T-cell (primary cell): ENCODE data around the gene RBMXL2. TPM values are rescaled to one million over a fixed set of nuclear protein-coding genes. Genes with fewer than 3 reads are reported as not detected.

ENCODE experiments used
- ATAC-seq, 4 experiments: fragments of 200-7000 bp in 3 of 4; fragments of 150-1000 bp in 1 of 4; cut with Tn5 transposase; replicated peaks in 1 of 4; 1 replicate in 3 of 4; 2 replicates in 1 of 4; pipeline ENCODE4 v1.10.0; 2021; ENCODE audit warnings: moderate library complexity in 3 of 4, mild to moderate bottlenecking in 2 of 4, moderate number of reproducible peaks in 1 of 4
- CTCF ChIA-PET, 2 donors: fragments of 300-600 bp; sonication (Branson Sonifier 250); formaldehyde crosslinking; loops; one replicate each; lab custom pipeline; 2022; ENCODE audit warnings: antibody characterized with exemption in 2 of 2; lab: Charles Lee
- POLR2A ChIA-PET, 2 donors: fragments of 300-600 bp; sonication (Branson Sonifier 250); formaldehyde crosslinking; loops; one replicate each; lab custom pipeline; 2022; ENCODE audit warnings: antibody characterized with exemption in 2 of 2; lab: Charles Lee
- DNase-seq, 35 experiments: peaks; one replicate each; pipeline versions ENCODE4 v3.0.0 to v3.0.0-alpha.2; 2013 to 2023
- H3K27ac ChIP-seq: one replicate; pipeline ENCODE4 v1.5.1; 2013; ENCODE audit warnings: low read length
- H3K27me3 ChIP-seq, 2 experiments: replicated peaks in 1 of 2; 1 replicate in 1 of 2; 2 replicates in 1 of 2; pipeline versions ENCODE4 v1.6.1 to v1.7.0; 2013; ENCODE audit warnings: low read length in 1 of 2, mixed read lengths in 1 of 2; ENCODE audit not compliant: control insufficient read depth in 2 of 2, insufficient read depth in 2 of 2; ENCODE audit errors: extremely low read depth in 1 of 2
- H3K36me3 ChIP-seq, 2 donors: 1 replicate in 1 of 2; 2 replicates in 1 of 2; pipeline versions ENCODE4 v1.6.1 to v1.7.0; 2013; ENCODE audit warnings: low read length in 1 of 2; ENCODE audit not compliant: control insufficient read depth in 2 of 2, insufficient read depth in 1 of 2; ENCODE audit errors: extremely low read depth in 1 of 2
- H3K4me1 ChIP-seq, 2 experiments: 1 replicate in 1 of 2; 2 replicates in 1 of 2; pipeline versions ENCODE4 v1.6.1 to v1.7.0; 2013; ENCODE audit warnings: low read length in 2 of 2, mixed read lengths in 1 of 2; ENCODE audit not compliant: insufficient read depth in 2 of 2, control insufficient read depth in 1 of 2; ENCODE audit errors: extremely low read depth in 1 of 2
- H3K4me3 ChIP-seq, 2 donors: 1 replicate in 1 of 2; 2 replicates in 1 of 2; pipeline versions ENCODE4 v1.5.1 to v1.7.0; 2013; ENCODE audit warnings: mild to moderate bottlenecking in 2 of 2, low read length in 1 of 2, moderate library complexity in 1 of 2; ENCODE audit not compliant: control insufficient read depth in 1 of 2; ENCODE audit errors: extremely low read depth in 1 of 2
- H3K9me3 ChIP-seq: 2 replicates; pipeline ENCODE4 v1.7.0; 2013
- H3K27ac Mint-ChIP-seq, 2 donors: one replicate each; pipeline ENCODE4 v1.8.0; 2020 to 2021; ENCODE audit warnings: mild to moderate bottlenecking in 2 of 2, mixed read lengths in 2 of 2
- H3K27me3 Mint-ChIP-seq, 2 donors: one replicate each; pipeline ENCODE4 v1.8.0; 2021 to 2022; ENCODE audit warnings: mixed read lengths in 2 of 2
- H3K36me3 Mint-ChIP-seq: one replicate; pipeline ENCODE4 v1.8.0; 2021; ENCODE audit warnings: mixed read lengths
- H3K4me1 Mint-ChIP-seq, 3 donors: one replicate each; pipeline ENCODE4 v1.8.0; 2020 to 2022; ENCODE audit warnings: mixed read lengths in 3 of 3, mild to moderate bottlenecking in 1 of 3
- H3K4me3 Mint-ChIP-seq, 3 donors: one replicate each; pipeline ENCODE4 v1.8.0; 2020 to 2022; ENCODE audit warnings: mild to moderate bottlenecking in 3 of 3, mixed read lengths in 3 of 3, moderate library complexity in 3 of 3
- H3K9me3 Mint-ChIP-seq, 3 donors: one replicate each; pipeline ENCODE4 v1.8.0; 2020 to 2022; ENCODE audit warnings: mixed read lengths in 3 of 3
- WGBS: methylation state at CpG from one replicate; pipeline ENCODE4 v1.1.5; 2013; ENCODE audit warnings: missing lambda C conversion rate; ENCODE audit not compliant: insufficient coverage; 5-methylcytosine and 5-hydroxymethylcytosine counted together
- total RNA-seq, 35 experiments: library from RNA in 6 of 35; stranded (reverse) in 6 of 35; fragments of 120-200 nt in 1 of 35; gene quantifications; one replicate each; pipeline versions ENCODE4 v1.2.1 to v1.2.4 and lab custom pipeline; 2013 to 2026

RBMXL2 gene
- not detected for total RNA-seq
- not detected for total RNA-seq (2013)
- 0 to 0.14 (median 0) reads per million in 29 experiments for total RNA-seq (lab: John Stamatoyannopoulos, UW)

DNA sequence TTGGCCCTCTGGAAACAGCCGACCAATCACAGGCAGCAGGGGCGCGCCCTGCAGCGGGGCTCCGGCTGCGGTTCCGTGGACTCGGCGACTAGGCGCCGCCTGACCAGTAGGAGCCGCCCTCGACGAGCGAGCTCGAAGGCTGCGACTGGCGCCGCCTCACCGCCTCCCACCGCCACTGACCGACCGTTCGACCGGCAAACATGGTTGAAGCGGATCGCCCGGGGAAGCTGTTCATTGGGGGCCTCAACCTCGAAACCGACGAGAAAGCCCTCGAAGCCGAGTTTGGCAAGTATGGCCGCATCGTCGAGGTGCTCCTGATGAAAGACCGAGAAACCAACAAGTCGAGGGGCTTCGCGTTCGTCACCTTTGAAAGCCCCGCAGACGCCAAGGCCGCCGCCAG lies at the start of gene RBMXL2:
Gene RBMXL2, plus strand, starts transcription at position 78 of the 400 bp plus-strand sequence. Its CDS starts 123 bp downstream, at position 201.
- ChIA-PET POLR2A (no interaction called here), CTCF (no interaction called here)
- Mint-ChIP-seq H3K27me3 (peaks cover 17 to 19% of the 10 kb centered on the region in 2 donors), H3K9me3 (no peaks in the 10 kb centered on the region), H3K4me1 (no peaks in the 10 kb centered on the region), H3K27ac (no peak within 1 kb of the TSS), H3K4me3 (no peak within 1 kb of the TSS), H3K36me3 (no peaks in the 10 kb centered on the region)
- Histone ChIP-seq H3K4me1 (no peaks in the 10 kb centered on the region), H3K9me3 (no peaks in the 10 kb centered on the region), H3K27ac (no peak within 1 kb of the TSS), H3K27me3 (no peaks in the 10 kb centered on the region), H3K4me3 (no peak within 1 kb of the TSS), H3K36me3 (no peaks in the 10 kb centered on the region)
- ATAC-seq (no peak), DNase-seq (no peak)
- WGBS: 83% methylated on average over 45 of the region's 45 CpGs

DNA sequence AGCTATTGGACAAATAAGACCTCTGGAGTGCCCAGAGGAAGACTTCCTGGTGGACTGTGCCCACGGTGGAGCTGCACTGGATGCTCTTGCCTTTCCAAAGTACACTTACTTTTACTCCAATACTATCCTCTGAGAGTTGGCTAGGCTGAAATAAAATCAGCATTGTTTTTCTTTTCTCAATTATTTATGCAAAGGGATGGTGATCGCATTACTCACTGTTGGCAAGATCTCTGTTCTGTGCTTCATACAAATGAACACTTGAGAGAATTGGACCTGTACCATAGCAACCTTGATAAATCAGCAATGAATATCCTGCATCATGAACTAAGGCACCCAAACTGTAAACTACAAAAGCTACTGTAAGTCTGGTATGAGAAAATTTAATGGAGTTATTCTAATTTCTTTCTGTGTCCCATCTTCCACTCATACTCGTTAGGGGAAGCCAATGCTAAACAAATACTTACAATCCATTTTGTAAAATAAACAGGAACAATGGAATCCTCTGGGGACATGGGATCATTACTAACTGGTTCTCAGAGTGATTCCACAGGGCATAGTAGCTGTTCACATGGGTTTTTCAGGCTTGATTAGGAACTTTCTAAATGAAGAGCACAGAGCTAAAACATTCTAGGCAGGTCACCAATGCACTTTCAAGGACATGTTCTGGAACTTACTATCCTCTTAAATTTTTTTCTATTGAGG lies 42.2 kb upstream of the RBMXL2 start:
- H3K36me3 Mint-ChIP-seq: no peaks in the 10 kb centered on the region
- no peaks in the 10 kb centered on the region for H3K36me3 ChIP-seq
- H3K27me3 Mint-ChIP-seq: peaks cover 4 to 8% of the 10 kb centered on the region in 2 donors
- H3K4me3 ChIP-seq: no peak overlapping the region
- H3K4me1 ChIP-seq: no peaks in the 10 kb centered on the region
- ChIA-PET POLR2A (no interaction called here), CTCF (interaction anchor here in 1 of 2 donors (0.6 kb wide), 1 partner anchor 684 kb away, joined by 3 read pairs; no protein-coding TSS in a partner anchor)
- H3K27me3 ChIP-seq: no peaks in the 10 kb centered on the region
- H3K9me3 Mint-ChIP-seq: no peaks in the 10 kb centered on the region
- no peaks in the 10 kb centered on the region for H3K4me1 Mint-ChIP-seq
- no peaks in the 10 kb centered on the region for H3K9me3 ChIP-seq
- no peak for ATAC-seq
- H3K4me3 Mint-ChIP-seq: no peak overlapping the region
- no peak overlapping the region for H3K27ac Mint-ChIP-seq
- H3K27ac ChIP-seq: no peak overlapping the region
- 67% methylated on average over 2 of the region's 3 CpGs for WGBS
- no peak for DNase-seq

DNA sequence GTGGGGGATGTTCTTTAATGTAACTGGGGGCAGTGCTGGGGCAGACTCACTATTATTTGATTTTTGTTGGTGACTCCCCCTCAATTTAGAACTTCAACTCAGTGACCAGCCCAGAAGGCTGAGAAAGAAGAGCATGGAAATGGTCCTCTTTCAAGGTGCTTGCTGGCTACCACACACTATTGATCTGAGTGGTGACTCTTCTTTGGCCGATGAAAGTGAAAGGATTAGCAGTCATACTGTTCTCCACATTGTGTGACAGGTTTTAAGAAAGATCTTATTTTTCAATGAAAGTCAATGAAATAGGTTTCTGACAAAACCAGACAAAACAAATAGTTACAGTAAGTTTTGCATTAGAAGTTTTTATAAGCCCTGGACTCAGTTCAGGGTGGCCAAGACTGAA lies 38.6 kb upstream of the RBMXL2 start:
- Histone ChIP-seq H3K9me3 (no peaks in the 10 kb centered on the region), H3K4me1 (no peaks in the 10 kb centered on the region), H3K36me3 (no peaks in the 10 kb centered on the region), H3K27ac (no peak overlapping the region), H3K27me3 (no peaks in the 10 kb centered on the region), H3K4me3 (no peak overlapping the region)
- Mint-ChIP-seq H3K9me3 (no peaks in the 10 kb centered on the region), H3K27me3 (peaks cover 7 to 17% of the 10 kb centered on the region in 2 donors), H3K4me1 (no peaks in the 10 kb centered on the region), H3K4me3 (no peak overlapping the region), H3K27ac (no peak overlapping the region), H3K36me3 (no peaks in the 10 kb centered on the region)
- POLR2A ChIA-PET: no interaction called here
- no peak for ATAC-seq
- no peak for DNase-seq
- WGBS: no CpG with 5 or more reads among the region's 1 CpG
- CTCF ChIA-PET: no interaction called here

DNA sequence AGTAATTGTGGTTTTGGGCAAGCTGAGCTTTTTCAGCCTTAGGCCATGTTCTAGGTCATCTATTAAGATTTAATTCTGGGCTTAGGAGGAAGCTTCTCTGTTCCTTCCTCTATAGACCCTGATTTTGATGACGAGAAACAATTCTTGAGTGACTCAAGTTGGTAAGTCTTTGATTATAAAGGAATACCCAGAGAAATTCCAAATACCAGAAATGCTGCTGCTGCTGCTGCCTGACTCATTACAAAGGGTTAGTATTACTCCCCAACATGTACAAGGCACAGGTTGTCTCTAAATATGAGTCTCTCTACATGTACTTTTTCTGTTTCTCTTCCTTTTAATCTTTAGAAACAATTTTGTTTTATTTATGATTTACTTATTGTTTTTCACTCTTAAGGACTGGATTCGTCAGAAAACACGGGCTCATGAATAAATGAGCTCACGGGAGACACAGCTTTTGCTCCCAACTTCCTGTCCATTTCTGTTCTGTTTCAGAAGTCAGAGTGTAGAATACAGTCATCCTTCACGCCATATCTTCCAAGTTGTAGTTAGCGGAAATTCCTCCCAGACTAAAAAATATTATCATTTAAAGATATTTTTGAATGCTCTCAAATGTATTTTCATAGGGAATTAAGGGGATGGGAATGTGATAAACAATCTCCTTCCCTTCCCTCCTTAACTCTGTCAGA lies 31.8 kb upstream of the RBMXL2 start:
- Mint-ChIP-seq H3K4me3 (no peak overlapping the region), H3K4me1 (no peaks in the 10 kb centered on the region)
- WGBS: 100% methylated on average over 3 of the region's 6 CpGs

DNA sequence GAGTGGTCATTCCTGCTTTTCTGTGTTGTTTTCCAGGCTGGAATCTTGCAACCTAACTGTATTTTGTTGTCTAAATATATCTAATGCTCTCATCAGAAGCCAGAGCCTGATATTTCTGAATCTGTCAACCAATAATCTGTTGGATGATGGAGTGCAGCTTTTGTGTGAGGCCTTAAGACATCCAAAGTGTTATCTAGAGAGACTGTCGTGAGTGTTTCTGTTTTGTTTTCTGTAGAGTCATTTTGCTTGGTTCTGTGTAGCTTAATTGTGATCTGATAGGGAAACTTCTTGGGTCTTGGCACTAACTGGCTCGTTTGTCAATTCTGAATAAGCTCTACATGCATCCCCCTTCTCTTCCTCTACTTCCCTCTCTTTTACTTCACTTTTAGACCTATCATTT lies 31.2 kb upstream of the RBMXL2 start:
- Mint-ChIP-seq H3K27ac (no peak overlapping the region), H3K9me3 (no peaks in the 10 kb centered on the region), H3K4me1 (no peaks in the 10 kb centered on the region), H3K4me3 (no peak overlapping the region), H3K27me3 (peaks cover 7 to 17% of the 10 kb centered on the region in 2 donors), H3K36me3 (no peaks in the 10 kb centered on the region)
- no peak overlapping the region for H3K4me3 ChIP-seq
- no peaks in the 10 kb centered on the region for H3K4me1 ChIP-seq
- ChIA-PET CTCF (no interaction called here), POLR2A (no interaction called here)
- H3K27me3 ChIP-seq: no peaks in the 10 kb centered on the region
- H3K36me3 ChIP-seq: no peaks in the 10 kb centered on the region
- no peaks in the 10 kb centered on the region for H3K9me3 ChIP-seq
- ATAC-seq (no peak), DNase-seq (no peak)
- no CpG with 5 or more reads among the region's 2 CpGs for WGBS
- H3K27ac ChIP-seq: no peak overlapping the region

More for the DNA sequence above, 31.8 kb upstream of the RBMXL2 start:
- ChIA-PET CTCF (no interaction called here), POLR2A (no interaction called here)
- Histone ChIP-seq H3K27me3 (no peaks in the 10 kb centered on the region), H3K36me3 (no peaks in the 10 kb centered on the region), H3K4me1 (no peaks in the 10 kb centered on the region), H3K27ac (no peak overlapping the region), H3K9me3 (no peaks in the 10 kb centered on the region), H3K4me3 (no peak overlapping the region)
- H3K9me3 Mint-ChIP-seq: no peaks in the 10 kb centered on the region
- H3K36me3 Mint-ChIP-seq: no peaks in the 10 kb centered on the region
- DNase-seq (no peak), ATAC-seq (no peak)
- H3K27ac Mint-ChIP-seq: no peak overlapping the region
- peaks cover 7 to 17% of the 10 kb centered on the region in 2 donors for H3K27me3 Mint-ChIP-seq

DNA sequence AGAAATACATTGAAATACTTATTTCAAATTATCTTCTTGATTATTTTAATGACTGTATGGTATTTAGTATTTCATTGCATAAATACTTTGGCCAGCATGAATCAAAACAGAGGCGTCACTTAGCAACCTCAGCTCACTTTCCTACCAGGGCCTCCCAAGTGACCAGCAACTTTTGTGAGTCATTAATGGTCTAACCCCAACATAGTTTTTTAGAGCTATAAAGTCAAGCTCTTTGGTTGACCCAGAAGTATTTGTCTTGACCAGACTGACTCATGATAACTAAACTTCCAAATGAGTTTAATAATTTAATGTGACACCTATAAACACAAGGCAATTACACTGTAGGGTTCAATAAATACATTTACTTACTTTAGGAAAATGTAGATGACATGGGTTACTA lies 27.9 kb upstream of the RBMXL2 start:
- ChIA-PET CTCF (no interaction called here), POLR2A (no interaction called here)
- Histone ChIP-seq H3K27ac (no peak overlapping the region), H3K9me3 (no peaks in the 10 kb centered on the region), H3K4me3 (no peak overlapping the region), H3K27me3 (no peaks in the 10 kb centered on the region), H3K36me3 (no peaks in the 10 kb centered on the region), H3K4me1 (no peaks in the 10 kb centered on the region)
- Mint-ChIP-seq H3K36me3 (no peaks in the 10 kb centered on the region), H3K4me3 (no peak overlapping the region), H3K4me1 (no peaks in the 10 kb centered on the region), H3K27me3 (peaks cover 4 to 10% of the 10 kb centered on the region in 2 donors), H3K27ac (no peak overlapping the region), H3K9me3 (peaks cover 0 to 2% (median 0%) of the 10 kb centered on the region in 3 donors)
- no peak for ATAC-seq
- no CpG with 5 or more reads among the region's 1 CpG for WGBS
- DNase-seq: no peak
